Endometrial microvascular endothelial cells (primary cell): ENCODE data around the gene UBE2N. TPM values are rescaled to one million over a fixed set of nuclear protein-coding genes. Genes with fewer than 3 reads are reported as not detected.
"Not testable (repeated sequence)": the region's sequence is repeated elsewhere in the genome, so short reads cannot be mapped to it uniquely, and the experiment has no call there.

ENCODE experiments used
- in situ Hi-C: cut with HindIII; loops from 2 replicates; pipeline ENCODE4 v1.10.0; 2017; ENCODE audit warnings: low sequenced_read_pairs, low pct_unique_long_range_greater_than_20kb; ENCODE audit errors: inconsistent ontology term
- total RNA-seq: library from RNA; depleted of rRNA; stranded (reverse); fragments of >200 nt; gene quantifications from one replicate; pipeline ENCODE4 v1.2.3, GENCODE V29; 2015; ENCODE audit errors: inconsistent ontology term

Gene UBE2N
- total RNA-seq, 1 donor from 2014 or later, result 69.1 TPM

GRCh38 chr12:93419388-93420034 is 22.2 kb downstream of the UBE2N start:
- in situ Hi-C loops, result loop anchor here (25.0 kb wide), 1 partner anchor 607 kb away; no protein-coding TSS in a partner anchor

- in situ Hi-C loops, result loop anchor here (25.0 kb wide), 1 partner anchor 606 kb away; no protein-coding TSS in a partner anchor
Observed at GRCh38 chr12:93417967-93418480, 23.7 kb downstream of the UBE2N start.

GRCh38 chr12:93415723-93416464 is 25.9 kb downstream of the UBE2N start:
- in situ Hi-C loops, result loop anchor here (25.0 kb wide), 1 partner anchor 604 kb away; no protein-coding TSS in a partner anchor

GRCh38 chr12:93413064-93413463 is 28.7 kb downstream of the UBE2N start:
- in situ Hi-C loops, result loop anchor here (25.0 kb wide), 1 partner anchor 601 kb away; no protein-coding TSS in a partner anchor

GRCh38 chr12:93412396-93412795 is 29.4 kb downstream of the UBE2N start:
- in situ Hi-C loops, result loop anchor here (25.0 kb wide), 1 partner anchor 600 kb away; no protein-coding TSS in a partner anchor

- in situ Hi-C loops, result loop anchor here (25.0 kb wide), 1 partner anchor 599 kb away; no protein-coding TSS in a partner anchor
Observed at GRCh38 chr12:93411060-93411459, 30.7 kb downstream of the UBE2N start.

- in situ Hi-C loops, result loop anchor here (25.0 kb wide), 1 partner anchor 597 kb away; no protein-coding TSS in a partner anchor
Observed at GRCh38 chr12:93409343-93410187, 32.2 kb downstream of the UBE2N start.

- in situ Hi-C loops, result loop anchor here (25.0 kb wide), 1 partner anchor 597 kb away; no protein-coding TSS in a partner anchor
Observed at GRCh38 chr12:93408813-93409212, 32.9 kb downstream of the UBE2N start.

- in situ Hi-C loops, result loop anchor here (25.0 kb wide), 1 partner anchor 596 kb away; no protein-coding TSS in a partner anchor
Observed at GRCh38 chr12:93407963-93408283, 33.8 kb downstream of the UBE2N start.

GRCh38 chr12:93407054-93407962 is 34.4 kb downstream of the UBE2N start:
- in situ Hi-C loops, result loop anchor here (25.0 kb wide), 1 partner anchor 595 kb away; no protein-coding TSS in a partner anchor

- in situ Hi-C loops, result loop anchor here (25.0 kb wide), 1 partner anchor 593 kb away; no protein-coding TSS in a partner anchor
Observed at GRCh38 chr12:93404961-93405849, 36.5 kb downstream of the UBE2N start.

- in situ Hi-C loops, result loop anchor here (25.0 kb wide), 1 partner anchor 592 kb away; no protein-coding TSS in a partner anchor
Observed at GRCh38 chr12:93403988-93404803, 37.6 kb downstream of the UBE2N start.

- in situ Hi-C loops, result loop anchor here (25.0 kb wide), 1 partner anchor 590 kb away; no protein-coding TSS in a partner anchor
Observed at GRCh38 chr12:93402333-93403311, 39.1 kb downstream of the UBE2N start.

GRCh38 chr12:93399183-93399863 is 42.4 kb downstream of the UBE2N start:
- in situ Hi-C loops, result not testable (repeated sequence)
